Right lobe of liver (tissue), 4 donors: Measurements from ENCODE around the gene BARHL1.

ENCODE experiments used
- POLR2A ChIP-seq: fragments of 450-650 bp; IDR thresholded peaks from one replicate; pipeline ENCODE4 v1.6.1; 2017; ENCODE audit warnings: antibody characterized with exemption, mild to moderate bottlenecking
- TF ChIP-seq, protein P1 (sequence below), 4 donors: fragments of 200-600 bp in 3 of 4; fragments of 450-650 bp in 1 of 4; IDR thresholded peaks; one replicate each; pipeline versions ENCODE4 v1.5.1 to v1.8.0; 2016 to 2022; ENCODE audit warnings: antibody characterized with exemption in 4 of 4, mild to moderate bottlenecking in 2 of 4
- donor health status: DM: no; HTN: no; CAD: no.
- donor health status: DM: no; HTN: no; CAD: no.
- donor health status: DM: no; HTN: yes; CAD: no.

DNA sequence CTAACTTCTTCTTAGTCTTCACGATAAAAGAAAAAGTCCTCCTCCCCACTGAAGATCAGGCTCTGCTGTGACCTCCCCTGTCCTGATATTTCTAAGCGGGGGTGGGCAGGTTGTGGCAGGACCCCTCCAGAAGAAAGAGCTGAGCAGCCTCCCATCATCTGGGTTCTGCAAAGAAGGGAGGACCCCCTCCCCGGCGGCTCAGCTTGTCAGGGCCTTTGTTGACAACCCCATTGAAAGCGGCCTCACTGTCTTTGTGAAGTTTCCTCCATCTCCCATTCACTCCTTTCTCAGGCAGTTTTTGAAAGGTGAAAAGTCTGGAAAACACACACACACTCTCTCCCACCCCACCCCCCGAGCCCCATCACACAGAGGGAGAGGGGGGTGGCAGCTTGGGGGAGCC is 26.2 kb upstream of the BARHL1 start:
- TF ChIP-seq, protein P1, sequence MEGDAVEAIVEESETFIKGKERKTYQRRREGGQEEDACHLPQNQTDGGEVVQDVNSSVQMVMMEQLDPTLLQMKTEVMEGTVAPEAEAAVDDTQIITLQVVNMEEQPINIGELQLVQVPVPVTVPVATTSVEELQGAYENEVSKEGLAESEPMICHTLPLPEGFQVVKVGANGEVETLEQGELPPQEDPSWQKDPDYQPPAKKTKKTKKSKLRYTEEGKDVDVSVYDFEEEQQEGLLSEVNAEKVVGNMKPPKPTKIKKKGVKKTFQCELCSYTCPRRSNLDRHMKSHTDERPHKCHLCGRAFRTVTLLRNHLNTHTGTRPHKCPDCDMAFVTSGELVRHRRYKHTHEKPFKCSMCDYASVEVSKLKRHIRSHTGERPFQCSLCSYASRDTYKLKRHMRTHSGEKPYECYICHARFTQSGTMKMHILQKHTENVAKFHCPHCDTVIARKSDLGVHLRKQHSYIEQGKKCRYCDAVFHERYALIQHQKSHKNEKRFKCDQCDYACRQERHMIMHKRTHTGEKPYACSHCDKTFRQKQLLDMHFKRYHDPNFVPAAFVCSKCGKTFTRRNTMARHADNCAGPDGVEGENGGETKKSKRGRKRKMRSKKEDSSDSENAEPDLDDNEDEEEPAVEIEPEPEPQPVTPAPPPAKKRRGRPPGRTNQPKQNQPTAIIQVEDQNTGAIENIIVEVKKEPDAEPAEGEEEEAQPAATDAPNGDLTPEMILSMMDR (IDR thresholded peaks at IDR 0.05): no peak
- no peak for TF ChIP-seq POLR2A
